ENCODE data around the gene CFP.

GRCh38 chrX:47593522-47593921 is 36.2 kb downstream of the CFP start:
- TF ChIP-seq CTCF (IDR thresholded peaks at IDR 0.05) (no peak), POLR2A (IDR thresholded peaks at IDR 0.05) (no peak)
